Measurements from ENCODE around the gene MYPOP. TPM values are rescaled to one million over a fixed set of nuclear protein-coding genes. Genes with fewer than 3 reads are reported as not detected.

Gene MYPOP
- total and polyA plus RNA-seq, 2 donors (not counting 3 experiments of a cell fraction or from before 2014, with no cell fraction given) = 3.9 to 9.0 TPM

GRCh38 chr19:45899919-45900589, 2.4 kb downstream of the MYPOP start:
- Histone ChIP-seq H3K9me3 (replicated peaks; ENCODE audit: control insufficient read depth, insufficient read depth, low read length) (no peaks in the 10 kb centered on the region), H2AFZ (ENCODE audit: low read depth, low read length) (no peak overlapping the region), H3K9ac (replicated peaks; ENCODE audit: extremely low read depth, insufficient read depth, low read length) (no peak overlapping the region), H3K79me2 (ENCODE audit: control insufficient read depth, insufficient read depth, low read length) (no peaks in the 10 kb centered on the region), H4K20me1 (replicated peaks; ENCODE audit: control insufficient read depth, extremely low read depth, insufficient read depth, low read length) (no peaks in the 10 kb centered on the region), H3K27ac (ENCODE audit: insufficient read depth, low read depth, low read length) (no peak overlapping the region), H3K4me3 (replicated peaks in 1 of 3; ENCODE audit: insufficient read depth in 1 of 3, low read depth in 1 of 3, low read length in 3 of 3) (no peak overlapping the region), H3K9me1 (replicated peaks; ENCODE audit: control insufficient read depth, extremely low read depth, insufficient read depth, low read length) (no peaks in the 10 kb centered on the region), H3K27me3 (ENCODE audit: control insufficient read depth in 2 of 2, insufficient read depth in 2 of 2, low read length in 2 of 2) (no peaks in the 10 kb centered on the region), H3K4me2 (ENCODE audit: insufficient read depth, low read length) (no peak overlapping the region), H3K4me1 (ENCODE audit: control insufficient read depth, extremely low read depth, insufficient read depth, low read length) (peaks cover 7% of the 10 kb centered on the region), H3K36me3 (ENCODE audit: control insufficient read depth in 2 of 2, extremely low read depth in 1 of 2, insufficient read depth in 2 of 2, low read length in 2 of 2) (peaks cover 0 to 6% of the 10 kb centered on the region in 2 experiments)
- TF ChIP-seq MAX (IDR thresholded peaks at IDR 0.05; ENCODE audit: insufficient read depth, insufficient read length) = no peak
- no peak for TF ChIP-seq POLR2A (IDR thresholded peaks at IDR 0.05; ENCODE audit: low read depth, low read length)
- no peak for TF ChIP-seq FOS (IDR thresholded peaks at IDR 0.05; ENCODE audit: borderline replicate concordance, insufficient read depth, low read length)
- DNase-seq (ENCODE audit: low read depth, low spot score) = no peak
- dilution Hi-C loops (cut with MboI; ENCODE audit: extremely low pct_ligation_motif_present, low sequenced_read_pairs) = no loop called here
- BruUV-seq (replicated peaks) = no TSS peak
- ChIA-PET CTCF (interaction anchor here (1.1 to 1.5 kb wide), 3 partner anchors 35 to 117 kb away, joined by 3 to 4 read pairs (median 4); no protein-coding TSS in a partner anchor), POLR2A (no interaction called here)
- intact Hi-C loops (cut with micrococcal nuclease) = no loop called here
- no peak for FAIRE-seq

- peaks cover 7% of the 10 kb centered on the region for H3K4me1 ChIP-seq (ENCODE audit: control insufficient read depth, extremely low read depth, insufficient read depth, low read length)
- no peak for TF ChIP-seq MYC (IDR thresholded peaks at IDR 0.05; ENCODE audit: low read depth, low read length)
- TF ChIP-seq CTCF (IDR thresholded peaks at IDR 0.05; ENCODE audit: extremely low read depth in 1 of 2, insufficient read depth in 1 of 2, low read depth in 1 of 2, low read length in 2 of 2) = no peak
- no peak for TF ChIP-seq POLR2AphosphoS5 (IDR thresholded peaks at IDR 0.05; ENCODE audit: insufficient read depth, low read depth, low read length)
- no peak for TF ChIP-seq JUN (IDR thresholded peaks at IDR 0.05; ENCODE audit: borderline replicate concordance, insufficient read depth, insufficient read length, low read depth)
- TF ChIP-seq EZH2 (IDR thresholded peaks at IDR 0.05; ENCODE audit: borderline replicate concordance, low read depth, low read length, severe bottlenecking) = no peak
- TF ChIP-seq FOS (IDR thresholded peaks at IDR 0.05; ENCODE audit: borderline replicate concordance, insufficient read depth, low read length) = no peak
- no peak for TF ChIP-seq MAX (IDR thresholded peaks at IDR 0.05; ENCODE audit: insufficient read depth, insufficient read length)
- no peak for TF ChIP-seq GATA2 (IDR thresholded peaks at IDR 0.05; ENCODE audit: insufficient read depth, insufficient read length, low read depth, low read length)
- TF ChIP-seq POLR2A (IDR thresholded peaks at IDR 0.05; ENCODE audit: low read depth, low read length) = no peak
- no peaks in the 10 kb centered on the region for H3K27me3 ChIP-seq (ENCODE audit: control insufficient read depth in 2 of 2, insufficient read depth in 2 of 2, low read length in 2 of 2)
- no peaks in the 10 kb centered on the region for H3K9me1 ChIP-seq (replicated peaks; ENCODE audit: control insufficient read depth, extremely low read depth, insufficient read depth, low read length)
- dilution Hi-C loops (cut with MboI; ENCODE audit: extremely low pct_ligation_motif_present, low sequenced_read_pairs) (no loop called here), intact Hi-C loops (cut with micrococcal nuclease) (no loop called here)
- no peaks in the 10 kb centered on the region for H4K20me1 ChIP-seq (replicated peaks; ENCODE audit: control insufficient read depth, extremely low read depth, insufficient read depth, low read length)
- FAIRE-seq (no peak), DNase-seq (ENCODE audit: low read depth, low spot score) (no peak)
- no peaks in the 10 kb centered on the region for H3K9me3 ChIP-seq (replicated peaks; ENCODE audit: control insufficient read depth, insufficient read depth, low read length)
- no peak overlapping the region for H3K27ac ChIP-seq (ENCODE audit: insufficient read depth, low read depth, low read length)
- H2AFZ ChIP-seq (ENCODE audit: low read depth, low read length) = no peak overlapping the region
- no peak overlapping the region for H3K4me2 ChIP-seq (ENCODE audit: insufficient read depth, low read length)
- peaks cover 0 to 6% of the 10 kb centered on the region in 2 experiments for H3K36me3 ChIP-seq (ENCODE audit: control insufficient read depth in 2 of 2, extremely low read depth in 1 of 2, insufficient read depth in 2 of 2, low read length in 2 of 2)
- H3K4me3 ChIP-seq (replicated peaks in 1 of 3; ENCODE audit: insufficient read depth in 1 of 3, low read depth in 1 of 3, low read length in 3 of 3) = no peak overlapping the region
- CTCF ChIA-PET = no interaction called here
- BruUV-seq (replicated peaks) = no TSS peak
- POLR2A ChIA-PET = no interaction called here
- H3K79me2 ChIP-seq (ENCODE audit: control insufficient read depth, insufficient read depth, low read length) = no peaks in the 10 kb centered on the region
- H3K9ac ChIP-seq (replicated peaks; ENCODE audit: extremely low read depth, insufficient read depth, low read length) = no peak overlapping the region
Measured at GRCh38 chr19:45899253-45899652, 3.2 kb downstream of the MYPOP start.

Data from endothelial cell of umbilical vein (primary cell).